Stimulated activated CD4-positive, alpha-beta T cell treated with anti-CD3 and anti-CD28 coated beads, Interleukin-2, amount 100 ng/mL, for 4 hours (primary cell): ENCODE data around the gene LRRC17.
"Not testable (repeated sequence)": the region's sequence is repeated elsewhere in the genome, so short reads cannot be mapped to it uniquely, and the experiment has no call there.

Experiments
- DNase-seq: peaks from one replicate; pipeline ENCODE4 v3.0.0-alpha.2; 2020; ENCODE audit warnings: low read depth

LRRC17 gene

DNA sequence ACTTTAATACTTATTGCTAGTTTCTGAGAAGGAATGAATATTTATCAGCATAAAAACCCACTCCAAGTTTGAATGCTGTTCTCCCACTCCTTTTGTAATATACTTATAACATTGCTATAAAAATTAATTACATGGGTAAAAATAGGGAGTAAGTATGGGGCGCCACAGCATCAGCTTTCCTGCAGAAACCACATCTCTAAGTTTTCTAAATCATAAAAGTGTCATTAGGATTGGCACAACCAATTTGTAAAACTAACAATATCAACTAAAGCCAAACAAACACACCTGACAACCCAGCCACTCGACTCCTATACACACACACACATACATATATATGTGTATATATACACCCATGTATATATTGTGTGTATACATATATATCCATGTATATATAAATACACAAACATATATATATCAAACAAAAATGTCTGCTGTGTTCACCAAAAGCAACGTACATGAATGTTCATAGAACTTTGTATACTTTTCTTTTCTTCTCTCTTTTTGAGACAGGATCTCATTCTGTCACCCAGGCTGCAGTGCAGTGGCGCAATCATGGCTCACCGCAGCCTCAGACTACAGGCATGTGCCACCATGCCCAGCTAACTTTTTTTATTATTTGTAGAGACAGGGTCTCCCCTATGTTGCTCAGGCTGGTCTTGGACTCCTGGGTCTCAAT is 14.8 kb upstream of the LRRC17 start:
- DNase-seq: no peak

DNA sequence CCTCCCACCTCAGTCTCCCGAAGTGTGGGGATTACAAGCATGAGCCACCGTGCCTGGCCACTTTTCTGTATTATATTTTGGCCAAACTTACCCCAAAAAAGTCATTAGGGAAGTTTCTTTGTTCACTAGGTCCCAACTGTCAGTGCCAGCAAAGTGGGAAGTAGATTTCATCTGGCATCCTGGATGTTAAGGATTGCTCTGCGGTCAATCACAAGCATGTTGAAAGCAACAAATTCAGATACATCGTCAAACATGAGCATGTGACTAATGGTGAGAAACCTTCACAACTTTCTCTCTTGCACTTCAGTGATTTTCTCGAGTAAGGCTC is 14.3 kb upstream of the LRRC17 start:
- no peak for DNase-seq

DNA sequence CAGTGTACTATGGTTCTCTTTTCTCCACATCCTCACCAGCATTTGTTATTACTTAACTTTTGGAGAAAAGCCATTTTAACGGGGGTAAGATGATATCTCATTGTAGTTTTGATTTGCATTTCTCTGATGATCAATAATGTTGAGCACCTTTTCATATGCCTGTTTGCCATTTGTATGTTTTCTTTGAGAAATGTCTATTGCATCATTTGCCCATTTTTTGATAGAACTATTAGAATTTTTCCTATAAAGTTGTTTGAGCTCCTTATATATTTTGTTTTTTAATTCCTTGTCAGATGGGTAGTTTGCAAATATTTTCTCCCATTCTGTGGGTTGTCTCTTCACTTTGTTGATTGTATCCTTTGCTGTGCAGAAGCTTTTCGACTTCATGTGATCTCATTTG is 10.7 kb upstream of the LRRC17 start:
- DNase-seq: not testable (repeated sequence)

DNA sequence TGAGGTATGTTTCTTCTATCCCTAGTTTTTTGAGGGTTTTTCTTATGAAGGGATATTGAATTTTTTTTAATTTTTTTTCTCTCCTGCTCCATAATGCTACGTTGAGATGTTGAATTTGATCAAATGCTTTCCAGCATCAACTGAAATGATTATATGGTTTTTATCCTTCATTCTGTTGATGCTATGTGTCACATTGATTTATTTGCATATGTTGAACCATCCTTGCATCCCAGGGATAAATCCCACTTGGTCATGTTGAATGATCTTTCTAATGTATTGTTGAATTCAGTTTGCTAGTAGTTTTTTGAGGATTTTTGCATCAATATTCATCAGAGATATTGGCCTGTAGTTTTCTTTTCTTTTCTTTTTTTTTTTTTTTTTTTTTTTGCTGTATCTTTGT is 9.2 kb upstream of the LRRC17 start:
- DNase-seq: not testable (repeated sequence)

- no peak for DNase-seq
Measured at GRCh38 chr7:102908676-102909075, 4.1 kb upstream of the LRRC17 start.

DNA sequence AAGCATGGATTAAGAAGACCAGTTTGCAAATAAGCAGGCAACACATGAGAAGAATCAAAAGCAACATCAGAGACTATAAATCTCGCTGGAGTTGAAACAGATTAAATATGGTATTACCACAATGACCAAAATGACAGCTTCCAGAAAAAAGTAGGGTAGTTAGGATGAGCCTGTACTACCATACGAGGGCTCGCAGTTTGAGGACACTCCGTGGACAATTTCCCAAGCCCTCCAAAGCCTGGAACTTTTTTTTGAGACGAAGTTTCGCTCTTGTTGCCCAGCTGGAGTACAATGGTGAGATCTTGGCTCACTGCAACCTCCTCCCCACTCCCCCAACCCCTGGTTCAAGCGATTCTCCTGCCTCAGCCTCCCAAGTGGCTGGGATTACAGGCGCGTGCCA is 1.0 kb downstream of the LRRC17 start:
- DNase-seq: no peak

GRCh38 chr7:102914585-102914984 is 1.8 kb downstream of the LRRC17 start:
- no peak for DNase-seq

- DNase-seq: no peak
Measured at GRCh38 chr7:102916426-102916825, 3.6 kb downstream of the LRRC17 start.

- no peak for DNase-seq
Measured at GRCh38 chr7:102916881-102917280, 4.1 kb downstream of the LRRC17 start.

GRCh38 chr7:102917436-102918353 is 4.9 kb downstream of the LRRC17 start:
- no peak for DNase-seq

- DNase-seq: no peak
Measured at GRCh38 chr7:102918845-102919244, 6.0 kb downstream of the LRRC17 start.

DNA sequence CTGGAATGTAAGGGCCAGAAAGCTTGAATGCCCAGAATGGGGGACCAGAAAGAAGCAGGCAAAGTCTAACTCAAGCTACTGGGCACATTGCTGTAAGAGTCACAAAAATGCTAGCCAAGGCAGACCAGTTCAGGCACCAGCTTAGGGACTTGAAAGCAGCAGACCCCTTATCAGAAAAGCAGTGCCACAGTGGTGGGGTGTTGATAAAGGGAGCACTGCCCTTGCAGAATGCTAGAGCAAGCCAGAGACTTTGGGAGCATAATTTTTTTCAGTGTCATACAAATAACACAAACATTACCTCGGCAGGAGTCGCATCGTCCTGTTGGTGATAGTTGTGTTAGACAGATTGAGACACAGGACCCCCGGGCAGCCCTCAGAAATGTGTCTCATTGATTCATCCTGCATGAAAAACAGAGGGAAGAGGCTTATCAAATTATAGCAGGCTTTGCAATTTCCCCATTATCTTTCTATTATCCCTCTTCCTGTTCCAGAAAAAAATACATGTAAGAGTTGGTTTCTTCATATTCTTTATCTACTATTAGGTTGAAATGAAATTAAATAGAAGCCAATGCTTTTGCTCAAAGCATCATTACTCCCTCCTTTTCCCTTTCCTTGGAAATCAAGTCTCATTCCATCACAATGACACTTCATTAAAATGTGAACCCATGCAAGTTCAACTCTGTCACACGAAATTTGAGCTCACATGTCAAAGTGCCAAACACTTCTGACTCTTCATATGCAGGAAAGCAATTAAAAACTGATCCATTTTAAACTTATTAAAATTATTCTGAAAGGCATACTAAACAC is 13.4 kb downstream of the LRRC17 start:
- DNase-seq: no peak

DNA sequence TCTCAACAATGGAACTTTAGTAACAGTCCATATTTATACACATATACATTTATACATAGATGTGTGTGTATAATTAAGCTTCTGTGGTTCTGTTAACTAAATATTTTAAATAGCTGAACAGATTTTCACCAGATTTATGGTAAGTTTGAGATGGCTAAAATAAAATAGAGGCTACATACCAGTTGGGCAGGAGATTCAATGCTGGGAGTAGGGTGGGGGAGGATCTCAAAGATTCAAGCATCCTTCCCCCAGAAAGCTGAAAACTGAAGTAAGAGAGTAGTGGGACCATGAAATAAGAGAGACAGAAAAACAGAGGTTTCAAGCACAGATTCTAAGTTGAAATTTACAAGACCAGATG is 14.0 kb downstream of the LRRC17 start:
- no peak for DNase-seq

GRCh38 chr7:102927312-102927933 is 14.6 kb downstream of the LRRC17 start:
- no peak for DNase-seq

DNA sequence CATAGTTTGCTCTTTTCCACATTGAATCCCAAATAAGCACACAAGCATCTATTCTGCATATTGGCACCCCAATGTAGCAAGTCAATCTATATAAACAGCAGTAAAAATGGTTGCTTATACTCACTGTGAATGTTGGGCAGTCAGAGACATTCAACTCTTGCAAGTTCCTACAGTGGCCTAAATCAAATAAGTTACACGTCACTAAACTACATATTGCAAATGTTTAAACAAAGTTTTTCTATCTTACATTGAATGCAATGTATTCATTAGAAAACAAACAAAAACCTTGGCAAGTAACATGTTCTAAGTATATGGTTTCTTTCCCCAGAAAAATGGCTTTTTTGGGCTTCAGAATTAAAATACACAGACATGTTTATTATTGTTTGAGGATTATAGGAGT is 19.0 kb downstream of the LRRC17 start:
- DNase-seq: no peak

DNA sequence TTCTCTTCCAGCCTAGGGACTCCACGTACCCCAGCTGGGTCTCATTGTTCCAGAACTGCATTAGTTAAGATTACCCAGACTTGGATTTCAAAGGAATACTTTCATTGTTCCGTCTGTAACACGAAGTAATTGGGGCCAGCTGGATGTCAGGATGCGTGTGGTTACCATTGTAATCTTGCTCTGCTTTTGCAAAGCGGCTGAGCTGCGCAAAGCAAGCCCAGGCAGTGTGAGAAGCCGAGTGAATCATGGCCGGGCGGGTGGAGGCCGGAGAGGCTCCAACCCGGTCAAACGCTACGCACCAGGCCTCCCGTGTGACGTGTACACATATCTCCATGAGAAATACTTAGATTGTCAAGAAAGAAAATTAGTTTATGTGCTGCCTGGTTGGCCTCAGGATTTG is 21.0 kb downstream of the LRRC17 start:
- DNase-seq: no peak

DNA sequence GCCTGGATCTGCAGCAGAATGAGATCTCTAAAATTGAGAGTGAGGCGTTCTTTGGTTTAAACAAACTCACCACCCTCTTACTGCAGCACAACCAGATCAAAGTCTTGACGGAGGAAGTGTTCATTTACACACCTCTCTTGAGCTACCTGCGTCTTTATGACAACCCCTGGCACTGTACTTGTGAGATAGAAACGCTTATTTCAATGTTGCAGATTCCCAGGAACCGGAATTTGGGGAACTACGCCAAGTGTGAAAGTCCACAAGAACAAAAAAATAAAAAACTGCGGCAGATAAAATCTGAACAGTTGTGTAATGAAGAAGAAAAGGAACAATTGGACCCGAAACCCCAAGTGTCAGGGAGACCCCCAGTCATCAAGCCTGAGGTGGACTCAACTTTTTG is 21.4 kb downstream of the LRRC17 start:
- DNase-seq: no peak

GRCh38 chr7:102934701-102935100 is 21.9 kb downstream of the LRRC17 start:
- no peak for DNase-seq

- no peak for DNase-seq
Measured at GRCh38 chr7:102935450-102936115, 22.8 kb downstream of the LRRC17 start.

DNA sequence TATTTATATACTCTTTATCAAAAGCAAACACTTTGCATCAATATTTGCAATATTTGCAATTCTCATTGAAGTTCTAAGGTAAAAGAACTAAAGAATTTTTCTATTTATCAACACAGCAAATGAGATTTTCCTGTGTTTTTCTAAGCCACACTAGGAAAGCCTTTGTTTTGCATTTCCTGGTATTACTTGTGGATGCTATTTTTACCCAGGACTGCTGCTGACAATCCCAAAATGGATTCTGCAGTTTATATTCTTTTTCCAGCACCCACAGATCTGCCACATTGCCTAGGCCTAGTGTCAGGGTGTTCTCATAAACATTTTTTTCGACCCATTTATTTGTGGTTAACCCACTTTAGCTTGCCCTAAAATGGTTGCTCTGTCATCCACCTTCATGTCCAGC is 25.9 kb downstream of the LRRC17 start:
- no peak for DNase-seq

GRCh38 chr7:102942181-102942866 is 29.5 kb downstream of the LRRC17 start:
- no peak for DNase-seq
